A549 (cell line): Measurements from ENCODE around the gene MYRF. TPM values are rescaled to one million over a fixed set of nuclear protein-coding genes. Genes with fewer than 3 reads are reported as not detected.
A peak's percentile ranks its signal among the peaks of the same experiment; 100 is the strongest.

Source experiments
- ATAC-seq, 2 experiments: fragments of 200-7000 bp in 1 of 2; fragments of >200 bp in 1 of 2; cut with Nextera tagmentation in 1 of 2; cut with Tn5 transposase in 1 of 2; 3 replicates each; pipeline versions ENCODE4 v1.8.0 to v1.9.1; 2018 to 2020; ENCODE audit warnings: mild to moderate bottlenecking in 1 of 2, moderate library complexity in 1 of 2
- CTCF ChIA-PET: fragments of 300-600 bp; sonication (Branson Sonifier 250); formaldehyde crosslinking; extraction: SDS; loops from one replicate; lab custom pipeline; 2021; ENCODE audit warnings: antibody characterized with exemption, inconsistent platforms; lab: Yijun Ruan, JAX
- POLR2A ChIA-PET: fragments of 350-600 bp; formaldehyde crosslinking; extraction: SDS; loops from one replicate; lab custom pipeline; 2021; ENCODE audit warnings: antibody characterized with exemption, inconsistent platforms; lab: Yijun Ruan, JAX
- DNase-seq, 2 experiments: peaks; one replicate each; pipeline versions ENCODE4 v3.0.0 to v3.0.0-alpha.2; 2011 to 2016; ENCODE audit warnings: low read depth in 1 of 2, low spot score in 1 of 2
- FAIRE-seq: peaks from 2 replicates; lab custom pipeline; 2011; peaks lifted over from hg19 to GRCh38; lab: Jason Lieb, UNC
- H3K27ac ChIP-seq, 2 experiments: fragments of >200 bp; sonication (Bioruptor Twin); formaldehyde crosslinking; 3 replicates each; pipeline ENCODE4 v1.5.1; 2016 to 2017
- H3K4me1 ChIP-seq: fragments of >200 bp; sonication (Bioruptor Twin); formaldehyde crosslinking; 3 replicates; pipeline ENCODE4 v1.6.1; 2016
- H3K4me2 ChIP-seq: fragments of >200 bp; sonication (Bioruptor Twin); formaldehyde crosslinking; 3 replicates; pipeline ENCODE4 v1.6.1; 2016
- H3K4me3 ChIP-seq: fragments of >200 bp; sonication (Bioruptor Twin); formaldehyde crosslinking; 3 replicates; pipeline ENCODE4 v1.5.1; 2016
- H3K9me3 ChIP-seq: fragments of >200 bp; sonication (Bioruptor Twin); formaldehyde crosslinking; 3 replicates; pipeline ENCODE4 v1.6.1; 2016
- ATOH8 ChIP-seq: fragments of 250-450 bp; sonication (Bioruptor Pico); IDR thresholded peaks from 2 replicates; pipeline ENCODE4 v1.5.0; 2020; ENCODE audit warnings: low read depth, mild to moderate bottlenecking, moderate library complexity
- CBX2 ChIP-seq: fragments of 200-600 bp; sonication (generic); IDR thresholded peaks from 2 replicates; pipeline ENCODE4 v1.6.1; 2016; ENCODE audit warnings: low read depth, mild to moderate bottlenecking, borderline replicate concordance
- CTCF ChIP-seq: fragments of >200 bp; sonication (Bioruptor Twin); formaldehyde crosslinking; IDR thresholded peaks from 3 replicates; pipeline ENCODE4 v1.5.1; 2016
- GATA3 ChIP-seq: IDR thresholded peaks from 2 replicates; pipeline ENCODE4 v1.6.1; 2012; ENCODE audit warnings: borderline replicate concordance
- HEYL ChIP-seq: fragments of 250-450 bp; sonication (Bioruptor Pico); IDR thresholded peaks from 2 replicates; pipeline ENCODE4 v1.8.0; 2021; ENCODE audit warnings: mild to moderate bottlenecking, moderate library complexity
- HMGXB4 ChIP-seq: fragments of 250-450 bp; sonication (Bioruptor Pico); IDR thresholded peaks from 2 replicates; pipeline ENCODE4 v1.5.0; 2021; ENCODE audit warnings: mild to moderate bottlenecking, moderate library complexity, borderline replicate concordance
- HOXB5 ChIP-seq: fragments of 250-450 bp; sonication (Bioruptor Pico); IDR thresholded peaks from 2 replicates; pipeline ENCODE4 v1.5.0; 2020; ENCODE audit warnings: mild to moderate bottlenecking, moderate library complexity
- JUNB ChIP-seq: fragments of >200 bp; sonication (Bioruptor Twin); formaldehyde crosslinking; IDR thresholded peaks from 2 replicates; pipeline ENCODE4 v1.6.1; 2016
- MAX ChIP-seq: IDR thresholded peaks from 2 replicates; pipeline ENCODE4 v1.6.1; 2012
- MAZ ChIP-seq: fragments of 150-350 bp; IDR thresholded peaks from 2 replicates; pipeline ENCODE4 v1.6.1; 2014; ENCODE audit warnings: antibody characterized with exemption, low read depth, low read length, borderline replicate concordance
- MYC ChIP-seq: IDR thresholded peaks from 2 replicates; pipeline ENCODE4 v1.6.1; 2012; ENCODE audit warnings: mild to moderate bottlenecking, inconsistent platforms, low read length, improper control_type of control experiment, borderline replicate concordance
- NFE2L2 ChIP-seq: fragments of 150-350 bp; conservative IDR thresholded peaks from 2 replicates; pipeline ENCODE4 v1.6.1; 2014; ENCODE audit warnings: low read length
- RAD21 ChIP-seq, 2 experiments: fragments of >200 bp in 1 of 2; sonication (Bioruptor Twin) in 1 of 2; formaldehyde crosslinking in 1 of 2; IDR thresholded peaks in 1 of 2; conservative IDR thresholded peaks in 1 of 2; 2 replicates in 1 of 2; 3 replicates in 1 of 2; pipeline ENCODE4 v1.6.1; 2012 to 2018; ENCODE audit warnings: inconsistent platforms in 1 of 2
- RNF2 ChIP-seq: fragments of 200-600 bp; sonication (generic); IDR thresholded peaks from 2 replicates; pipeline ENCODE4 v1.6.1; 2016; ENCODE audit warnings: low read depth, mild to moderate bottlenecking, antibody characterized with exemption, moderate library complexity, borderline replicate concordance
- SMC3 ChIP-seq: fragments of >200 bp; sonication (Bioruptor Twin); formaldehyde crosslinking; IDR thresholded peaks from 3 replicates; pipeline ENCODE4 v1.6.1; 2018; ENCODE audit warnings: inconsistent platforms
- ZFP36 ChIP-seq: fragments of 450-650 bp; IDR thresholded peaks from 2 replicates; pipeline ENCODE4 v1.6.1; 2014; ENCODE audit warnings: borderline replicate concordance; ENCODE audit not compliant: partially characterized antibody
- ZSCAN20 ChIP-seq: fragments of 250-450 bp; sonication (Bioruptor Pico); IDR thresholded peaks from 2 replicates; pipeline ENCODE4 v1.8.0; 2022; ENCODE audit warnings: mild to moderate bottlenecking, moderate library complexity
- WGBS: methylation state at CpG from one replicate; pipeline ENCODE4 v1.1.6; 2017; ENCODE audit errors: missing lambda C conversion rate; 5-methylcytosine and 5-hydroxymethylcytosine counted together
- polyA plus RNA-seq, 4 experiments: library from polyadenylated mRNA; depleted of rRNA in 3 of 4; stranded (reverse); fragments of >200 nt; fragmentation: RNase III in 1 of 4; extraction: RNeasy Plus Mini Kit Qiagen cat#74134 plus additional on column Dnase treatment in 1 of 4; gene quantifications; 2 replicates in 3 of 4; 3 replicates in 1 of 4; pipeline ENCODE4 v1.2.3, GENCODE V29; 2011 to 2017

Gene MYRF
- polyA plus RNA-seq, 2 of the 4 experiments (the other 2 are of a cell fraction): 14.7 to 22.3 TPM

GRCh38 chr11:61766353-61766841 lies 14.0 kb downstream of the MYRF start:
- POLR2A ChIA-PET: no interaction called here
- Histone ChIP-seq H3K4me1 (peaks cover 76% of the 10 kb centered on the region), H3K9me3 (no peaks in the 10 kb centered on the region), H3K4me2 (0 out of 3 replicates have a peak overlapping the region, but pooled peaks have one; percentile 27), H3K27ac (peak overlapping the region; percentile 42 to 74; a peak in 5 of 6 replicates), H3K4me3 (no peak overlapping the region)
- WGBS: 75% methylated on average over 10 of the region's 13 CpGs
- DNase-seq (peak in 1 of 2 experiments; percentile 44), FAIRE-seq (no peak), ATAC-seq (0 out of 6 replicates have a peak, but pooled peaks of 1 of the 2 experiments have one; percentile 2)
- CTCF ChIA-PET: interaction anchor here (0.7 to 7.2 kb wide), 11 partner anchors 8 to 342 kb away, joined by 3 to 44 read pairs (median 5); no protein-coding TSS in a partner anchor
- TF ChIP-seq MYC: no peak
- no peak for TF ChIP-seq HOXB5 (CRISPR knock-in tag)
- 0 out of 2 replicates have a peak, but pooled peaks have one; percentile 16 for TF ChIP-seq MAX
- no peak for TF ChIP-seq RAD21 (conservative IDR thresholded peaks at IDR 0.05 in 1 of 2, IDR thresholded peaks at IDR 0.05 in 1 of 2)

GRCh38 chr11:61768376-61769076 lies 16.1 kb downstream of the MYRF start:
- DNase-seq: no peak
- TF ChIP-seq NFE2L2 (no peak), HEYL (CRISPR knock-in tag) (no peak), CBX2 (no peak), MAZ (no peak), HMGXB4 (no peak), ZFP36 (no peak), RAD21 (conservative IDR thresholded peaks at IDR 0.05 in 1 of 2, IDR thresholded peaks at IDR 0.05 in 1 of 2) (no peak), SMC3 (no peak), GATA3 (no peak), JUNB (no peak), HOXB5 (CRISPR knock-in tag) (no peak), RNF2 (no peak), ZSCAN20 (CRISPR knock-in tag) (no peak), CTCF (no peak), ATOH8 (CRISPR knock-in tag) (no peak)
- TF ChIP-seq, all 56 proteins: peak for 0
- CTCF ChIA-PET: interaction anchor here (1.0 to 7.2 kb wide), 4 partner anchors 16 to 28 kb away, joined by 4 to 44 read pairs (median 24); no protein-coding TSS in a partner anchor
- Histone ChIP-seq H3K4me1 (peaks cover 82% of the 10 kb centered on the region), H3K4me2 (peak overlapping the region; percentile 43; the same call in 2 of the 3 replicates), H3K4me3 (no peak overlapping the region), H3K27ac (peak overlapping the region; percentile 40 to 70; a peak in 4 of 6 replicates), H3K9me3 (no peaks in the 10 kb centered on the region)
- POLR2A ChIA-PET: no interaction called here
- ATAC-seq (no peak), FAIRE-seq (no peak)
- 69% methylated on average over 11 of the region's 11 CpGs for WGBS
